SJCRH30 (cell line): ENCODE measurements around the gene EHF. TPM values are rescaled to one million over a fixed set of nuclear protein-coding genes. Genes with fewer than 3 reads are reported as not detected.

Experiments
- DNase-seq, 2 experiments: peaks; one replicate each; pipeline ENCODE4 v3.0.0-alpha.2; 2015 to 2020
- H3K27ac ChIP-seq: fragments of 250-450 bp; sonication (Bioruptor Pico); 2 replicates; pipeline ENCODE4 v1.5.1; 2020; ENCODE audit warnings: mild to moderate bottlenecking, moderate library complexity
- H3K27me3 ChIP-seq: fragments of 250-450 bp; sonication (Bioruptor Pico); 2 replicates; pipeline ENCODE4 v1.5.1; 2020; ENCODE audit warnings: mild to moderate bottlenecking, moderate library complexity
- H3K36me3 ChIP-seq: fragments of 250-450 bp; sonication (Bioruptor Pico); 2 replicates; pipeline ENCODE4 v1.5.1; 2020; ENCODE audit warnings: mild to moderate bottlenecking, moderate library complexity
- H3K4me1 ChIP-seq: fragments of 250-450 bp; sonication (Bioruptor Pico); 2 replicates; pipeline ENCODE4 v1.5.1; 2020; ENCODE audit warnings: mild to moderate bottlenecking, moderate library complexity
- H3K4me3 ChIP-seq: fragments of 250-450 bp; sonication (Bioruptor Pico); 2 replicates; pipeline ENCODE4 v1.5.1; 2020; ENCODE audit warnings: mild to moderate bottlenecking, moderate library complexity
- H3K9me3 ChIP-seq: fragments of 250-450 bp; sonication (Bioruptor Pico); replicated peaks from 2 replicates; pipeline ENCODE4 v1.5.1; 2020; ENCODE audit warnings: mild to moderate bottlenecking, moderate library complexity
- total RNA-seq: library from RNA; depleted of rRNA; stranded (reverse); fragments of >200 nt; shearing (Covaris generic); gene quantifications from 2 replicates; pipeline ENCODE4 v1.2.3, GENCODE V29; 2014

The EHF gene
- total RNA-seq, 1 experiment from 2014 or later, result not detected

GRCh38 chr11:34640924-34641275, 20.0 kb downstream of the EHF start:
- no peaks in the 10 kb centered on the region for H3K4me1 ChIP-seq
- H3K27ac ChIP-seq, result no peak overlapping the region
- no peaks in the 10 kb centered on the region for H3K36me3 ChIP-seq
- no peaks in the 10 kb centered on the region for H3K27me3 ChIP-seq
- no peak for DNase-seq
- no peaks in the 10 kb centered on the region for H3K9me3 ChIP-seq
- H3K4me3 ChIP-seq, result no peak overlapping the region

GRCh38 chr11:34641456-34641855, 20.6 kb downstream of the EHF start:
- no peak overlapping the region for H3K4me3 ChIP-seq
- H3K27ac ChIP-seq, result no peak overlapping the region
- no peaks in the 10 kb centered on the region for H3K4me1 ChIP-seq
- H3K9me3 ChIP-seq, result no peaks in the 10 kb centered on the region
- H3K27me3 ChIP-seq, result no peaks in the 10 kb centered on the region
- DNase-seq, result no peak
- H3K36me3 ChIP-seq, result no peaks in the 10 kb centered on the region

GRCh38 chr11:34642001-34642554, 21.2 kb downstream of the EHF start:
- H3K27ac ChIP-seq, result no peak overlapping the region
- no peak for DNase-seq
- H3K9me3 ChIP-seq, result no peaks in the 10 kb centered on the region
- no peaks in the 10 kb centered on the region for H3K36me3 ChIP-seq
- H3K4me1 ChIP-seq, result no peaks in the 10 kb centered on the region
- H3K27me3 ChIP-seq, result no peaks in the 10 kb centered on the region
- no peak overlapping the region for H3K4me3 ChIP-seq

- no peaks in the 10 kb centered on the region for H3K36me3 ChIP-seq
- no peaks in the 10 kb centered on the region for H3K27me3 ChIP-seq
- DNase-seq, result no peak
- H3K4me3 ChIP-seq, result no peak overlapping the region
- H3K4me1 ChIP-seq, result no peaks in the 10 kb centered on the region
- no peaks in the 10 kb centered on the region for H3K9me3 ChIP-seq
- no peak overlapping the region for H3K27ac ChIP-seq
These were observed 22.0 kb downstream of the EHF start for GRCh38 chr11:34642873-34643272.

- H3K27ac ChIP-seq, result no peak overlapping the region
These were observed 22.4 kb downstream of the EHF start for GRCh38 chr11:34643311-34643710.

GRCh38 chr11:34643846-34644245, 23.0 kb downstream of the EHF start:
- no peak overlapping the region for H3K4me3 ChIP-seq
- no peaks in the 10 kb centered on the region for H3K9me3 ChIP-seq
- H3K27ac ChIP-seq, result no peak overlapping the region
- H3K4me1 ChIP-seq, result no peaks in the 10 kb centered on the region
- DNase-seq, result no peak
- no peaks in the 10 kb centered on the region for H3K27me3 ChIP-seq
- no peaks in the 10 kb centered on the region for H3K36me3 ChIP-seq

More at GRCh38 chr11:34643311-34643710, 22.4 kb downstream of the EHF start:
- Histone ChIP-seq H3K27me3 (no peaks in the 10 kb centered on the region), H3K4me1 (no peaks in the 10 kb centered on the region), H3K4me3 (no peak overlapping the region), H3K9me3 (no peaks in the 10 kb centered on the region), H3K36me3 (no peaks in the 10 kb centered on the region)
- DNase-seq, result no peak

GRCh38 chr11:34644669-34645406, 23.9 kb downstream of the EHF start:
- H3K36me3 ChIP-seq, result no peaks in the 10 kb centered on the region
- DNase-seq, result no peak
- H3K4me3 ChIP-seq, result no peak overlapping the region
- H3K4me1 ChIP-seq, result no peaks in the 10 kb centered on the region
- H3K27me3 ChIP-seq, result no peaks in the 10 kb centered on the region
- H3K27ac ChIP-seq, result no peak overlapping the region
- H3K9me3 ChIP-seq, result no peaks in the 10 kb centered on the region

GRCh38 chr11:34646431-34646830, 25.5 kb downstream of the EHF start:
- no peaks in the 10 kb centered on the region for H3K9me3 ChIP-seq

GRCh38 chr11:34647131-34647530, 26.2 kb downstream of the EHF start:
- Histone ChIP-seq H3K27ac (no peak overlapping the region), H3K9me3 (no peaks in the 10 kb centered on the region), H3K4me1 (no peaks in the 10 kb centered on the region), H3K36me3 (no peaks in the 10 kb centered on the region), H3K4me3 (no peak overlapping the region), H3K27me3 (no peaks in the 10 kb centered on the region)
- no peak for DNase-seq

More at GRCh38 chr11:34646431-34646830, 25.5 kb downstream of the EHF start:
- H3K4me1 ChIP-seq, result no peaks in the 10 kb centered on the region
- no peak for DNase-seq
- H3K4me3 ChIP-seq, result no peak overlapping the region
- H3K27me3 ChIP-seq, result no peaks in the 10 kb centered on the region
- H3K36me3 ChIP-seq, result no peaks in the 10 kb centered on the region
- no peak overlapping the region for H3K27ac ChIP-seq

GRCh38 chr11:34647532-34647931, 26.6 kb downstream of the EHF start:
- no peaks in the 10 kb centered on the region for H3K27me3 ChIP-seq
- H3K4me1 ChIP-seq, result no peaks in the 10 kb centered on the region
- no peak overlapping the region for H3K4me3 ChIP-seq
- DNase-seq, result no peak
- no peak overlapping the region for H3K27ac ChIP-seq
- H3K36me3 ChIP-seq, result no peaks in the 10 kb centered on the region
- no peaks in the 10 kb centered on the region for H3K9me3 ChIP-seq

- DNase-seq, result no peak
- Histone ChIP-seq H3K9me3 (no peaks in the 10 kb centered on the region), H3K27me3 (no peaks in the 10 kb centered on the region), H3K36me3 (no peaks in the 10 kb centered on the region), H3K4me1 (no peaks in the 10 kb centered on the region), H3K27ac (no peak overlapping the region), H3K4me3 (no peak overlapping the region)
These were observed 27.1 kb downstream of the EHF start for GRCh38 chr11:34648036-34648435.

GRCh38 chr11:34649597-34649996, 28.7 kb downstream of the EHF start:
- no peaks in the 10 kb centered on the region for H3K36me3 ChIP-seq
- no peak for DNase-seq
- no peaks in the 10 kb centered on the region for H3K4me1 ChIP-seq
- H3K4me3 ChIP-seq, result no peak overlapping the region
- H3K27ac ChIP-seq, result no peak overlapping the region
- H3K9me3 ChIP-seq, result no peaks in the 10 kb centered on the region
- H3K27me3 ChIP-seq, result no peaks in the 10 kb centered on the region

GRCh38 chr11:34650528-34650927, 29.6 kb downstream of the EHF start:
- H3K27ac ChIP-seq, result no peak overlapping the region
- no peak overlapping the region for H3K4me3 ChIP-seq
- H3K4me1 ChIP-seq, result no peaks in the 10 kb centered on the region
- H3K9me3 ChIP-seq, result no peaks in the 10 kb centered on the region
- H3K27me3 ChIP-seq, result no peaks in the 10 kb centered on the region
- no peaks in the 10 kb centered on the region for H3K36me3 ChIP-seq
- no peak for DNase-seq

- no peaks in the 10 kb centered on the region for H3K36me3 ChIP-seq
- no peaks in the 10 kb centered on the region for H3K4me1 ChIP-seq
- no peaks in the 10 kb centered on the region for H3K27me3 ChIP-seq
- DNase-seq, result no peak
- H3K4me3 ChIP-seq, result no peak overlapping the region
- no peaks in the 10 kb centered on the region for H3K9me3 ChIP-seq
- H3K27ac ChIP-seq, result no peak overlapping the region
These were observed 30.7 kb downstream of the EHF start for GRCh38 chr11:34651551-34651950.

GRCh38 chr11:34652191-34652973, 31.5 kb downstream of the EHF start:
- Histone ChIP-seq H3K4me3 (no peak overlapping the region), H3K27ac (no peak overlapping the region), H3K4me1 (no peaks in the 10 kb centered on the region), H3K36me3 (no peaks in the 10 kb centered on the region), H3K9me3 (no peaks in the 10 kb centered on the region), H3K27me3 (no peaks in the 10 kb centered on the region)
- no peak for DNase-seq
